Activated T-helper 2 cell treated with anti-CD3 and anti-CD28 coated beads, Interferon-gamma antibody, Interleukin-2, Interleukin-4, amounts not matched to agents 10 μg/mL and 5 μg/mL and 100 μg/mL, durations not matched to agents 14 hours and 24 hours and 36 hours (primary cell): ENCODE results near the gene CBLIF. TPM values are rescaled to one million over a fixed set of nuclear protein-coding genes. Genes with fewer than 3 reads are reported as not detected.

ENCODE experiments used
- DNase-seq: peaks from one replicate; pipeline ENCODE4 v3.0.0; 2021; ENCODE audit warnings: low spot score
- H3K27ac Mint-ChIP-seq: one replicate; pipeline ENCODE4 v1.8.0; 2021; ENCODE audit warnings: mixed read lengths
- H3K27me3 Mint-ChIP-seq: one replicate; pipeline ENCODE4 v1.8.0; 2021; ENCODE audit warnings: low read depth, mixed read lengths
- H3K36me3 Mint-ChIP-seq: one replicate; pipeline ENCODE4 v1.8.0; 2021; ENCODE audit warnings: low read depth, mixed read lengths
- H3K4me1 Mint-ChIP-seq: one replicate; pipeline ENCODE4 v1.8.0; 2021; ENCODE audit warnings: low read depth, mixed read lengths
- H3K4me3 Mint-ChIP-seq: one replicate; pipeline ENCODE4 v1.8.0; 2021; ENCODE audit warnings: low read depth, mild to moderate bottlenecking, moderate library complexity, mixed read lengths
- H3K9me3 Mint-ChIP-seq: one replicate; pipeline ENCODE4 v1.8.0; 2021; ENCODE audit warnings: mixed read lengths
- intact Hi-C: fragments of 100-400 bp; cut with micrococcal nuclease; formaldehyde crosslinking; loops from one replicate; pipeline ENCODE4 v1.15.1; 2023
- total RNA-seq: library from RNA; stranded (reverse); gene quantifications from 2 replicates; pipeline ENCODE4 v1.2.3, GENCODE V29; 2022

CBLIF gene
- total RNA-seq, 1 donor from 2014 or later, result not detected

DNA sequence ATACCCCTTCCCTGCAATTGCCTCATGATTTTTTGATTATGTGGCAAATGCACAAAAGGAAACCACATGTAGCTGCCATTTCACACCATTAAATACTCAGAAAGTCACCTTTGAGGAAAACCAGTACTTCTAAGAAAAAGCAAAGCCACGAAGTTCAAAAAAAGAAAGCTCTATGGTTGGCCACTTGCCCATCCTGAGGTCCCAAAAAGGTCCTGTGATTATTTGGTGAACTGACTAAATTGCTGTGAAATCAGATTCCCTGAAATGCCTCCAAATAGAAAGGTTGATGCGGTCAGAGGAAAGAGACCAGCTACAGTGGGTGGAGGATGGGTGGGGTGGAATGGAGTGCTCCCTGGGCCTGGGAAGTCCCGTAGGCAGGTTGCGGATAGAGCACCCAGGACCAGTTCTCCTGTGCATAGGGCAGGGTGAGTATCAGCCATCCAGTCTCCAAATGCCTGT lies 61.6 kb downstream of the CBLIF start:
- Mint-ChIP-seq H3K4me1 (peaks cover 40% of the 10 kb centered on the region), H3K4me3 (no peak overlapping the region), H3K36me3 (peaks cover 48% of the 10 kb centered on the region), H3K27ac (no peak overlapping the region), H3K9me3 (peaks cover 13% of the 10 kb centered on the region), H3K27me3 (no peaks in the 10 kb centered on the region)
- intact Hi-C loops, result loop anchor here (2.0 kb wide), 1 partner anchor 17 kb away; no protein-coding TSS in a partner anchor
- no peak for DNase-seq

DNA sequence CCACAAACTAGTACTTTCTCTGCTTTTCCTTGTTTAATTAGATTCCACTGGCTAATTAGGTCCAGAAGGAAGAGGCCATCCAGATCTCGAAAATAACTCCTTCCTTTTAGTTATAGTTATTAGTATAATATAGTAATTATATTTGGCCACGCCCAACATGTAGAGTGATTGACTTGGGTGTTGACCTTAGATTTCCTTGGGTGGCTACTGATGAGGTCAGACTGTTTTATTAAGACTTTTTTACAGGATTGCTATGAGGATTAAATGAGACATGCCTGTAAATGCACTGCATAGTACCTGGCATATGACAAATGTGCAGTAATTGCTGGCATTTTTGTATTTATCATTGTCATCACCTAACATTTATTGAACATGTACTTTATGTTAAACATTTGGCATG lies 63.2 kb downstream of the CBLIF start:
- no peak overlapping the region for H3K27ac Mint-ChIP-seq
- intact Hi-C loops, result no loop called here
- peaks cover 50% of the 10 kb centered on the region for H3K4me1 Mint-ChIP-seq
- no peaks in the 10 kb centered on the region for H3K27me3 Mint-ChIP-seq
- H3K4me3 Mint-ChIP-seq, result no peak overlapping the region
- no peak for DNase-seq
- peaks cover 13% of the 10 kb centered on the region for H3K9me3 Mint-ChIP-seq
- H3K36me3 Mint-ChIP-seq, result peaks cover 43% of the 10 kb centered on the region

DNA sequence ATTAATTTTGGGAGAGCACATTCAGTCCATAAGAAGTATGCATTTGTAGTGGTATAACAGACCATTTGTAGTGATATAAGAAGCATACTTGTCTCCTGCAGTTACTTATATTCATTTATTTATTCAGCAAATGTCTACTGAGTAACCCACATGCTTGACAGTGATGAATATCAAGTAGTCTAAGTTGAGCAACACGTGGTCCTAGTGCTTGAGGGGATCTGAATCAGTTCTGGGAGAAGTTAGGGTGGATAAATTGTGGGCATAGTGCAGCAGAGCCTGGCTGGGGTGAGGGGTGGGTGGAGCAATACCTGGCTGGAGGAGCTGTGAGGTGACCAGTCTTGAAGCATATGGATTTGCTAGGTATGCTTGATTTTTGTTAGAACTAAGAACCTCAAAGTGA lies 65.8 kb downstream of the CBLIF start:
- Mint-ChIP-seq H3K27me3 (no peaks in the 10 kb centered on the region), H3K4me1 (peaks cover 57% of the 10 kb centered on the region), H3K27ac (no peak overlapping the region), H3K36me3 (peaks cover 48% of the 10 kb centered on the region), H3K9me3 (peaks cover 13% of the 10 kb centered on the region), H3K4me3 (no peak overlapping the region)
- DNase-seq, result no peak
- intact Hi-C loops, result no loop called here

Other genes starting within 250 kb of the CBLIF start
- 42.8 and 43.4 TPM in 2 replicates for gene OSBP, start 229.7 kb downstream of the CBLIF start, total RNA-seq
- gene PATL1, start 176.5 kb downstream of the CBLIF start, total RNA-seq, result 69.0 and 71.2 TPM in 2 replicates
- not detected in 2 replicates for gene OR10V1, start 131.7 kb downstream of the CBLIF start, total RNA-seq
- gene STX3, start 90.1 kb downstream of the CBLIF start, total RNA-seq, result 9.9 and 14.1 TPM in 2 replicates
- gene MRPL16, start 34.7 kb downstream of the CBLIF start, total RNA-seq, result 87.7 and 90.4 TPM in 2 replicates
- 0.25 TPM in 1 of 2 replicates, not detected in the other for gene TCN1, start 21.0 kb upstream of the CBLIF start, total RNA-seq
- gene OOSP3, start 33.3 kb upstream of the CBLIF start, total RNA-seq, result not detected in 2 replicates
- gene OOSP1, start 92.9 kb upstream of the CBLIF start, total RNA-seq, result not detected in 2 replicates
- gene OOSP4A, start 118.5 kb upstream of the CBLIF start, total RNA-seq, result not detected in 2 replicates
- not detected in 2 replicates for gene OOSP4B, start 171.7 kb upstream of the CBLIF start, total RNA-seq
- not detected in 2 replicates for gene OOSP2, start 194.9 kb upstream of the CBLIF start, total RNA-seq
- gene MS4A3, start 211.2 kb upstream of the CBLIF start, total RNA-seq, result not detected in 2 replicates
- gene MS4A2, start 243.2 kb upstream of the CBLIF start, total RNA-seq, result not detected in 2 replicates